WTC11 (cell line): ENCODE measurements around the gene PIGU. TPM values are rescaled to one million over a fixed set of nuclear protein-coding genes. Genes with fewer than 3 reads are reported as not detected.

Experiments used
- ATAC-seq: fragments of 200-7000 bp; cut with Tn5 transposase; 2 replicates; pipeline ENCODE4 v1.10.0; 2021; ENCODE audit warnings: mild to moderate bottlenecking, moderate library complexity
- CTCF ChIA-PET: fragments of 300-600 bp; sonication (Branson Sonifier 250); formaldehyde crosslinking; loops from one replicate; lab custom pipeline; 2021; ENCODE audit warnings: antibody characterized with exemption; lab: Charles Lee
- POLR2A ChIA-PET: fragments of 350-600 bp; sonication (Branson Sonifier 250); formaldehyde crosslinking; loops from one replicate; lab custom pipeline; 2021; ENCODE audit warnings: antibody characterized with exemption; lab: Charles Lee
- DNase-seq: peaks from one replicate; pipeline ENCODE4 v3.0.0; 2021; ENCODE audit warnings: low spot score
- H3K27ac Mint-ChIP-seq: 2 replicates; pipeline ENCODE4 v1.8.0; 2021; ENCODE audit warnings: mixed read lengths
- H3K27me3 Mint-ChIP-seq: 2 replicates; pipeline ENCODE4 v1.8.0; 2021; ENCODE audit warnings: low read depth, mild to moderate bottlenecking, moderate library complexity, mixed read lengths
- H3K36me3 Mint-ChIP-seq: 2 replicates; pipeline ENCODE4 v1.8.0; 2021; ENCODE audit warnings: mixed read lengths
- H3K4me1 Mint-ChIP-seq: 2 replicates; pipeline ENCODE4 v1.8.0; 2022; ENCODE audit warnings: mixed read lengths
- H3K4me3 Mint-ChIP-seq: 2 replicates; pipeline ENCODE4 v1.8.0; 2021; ENCODE audit warnings: mild to moderate bottlenecking, moderate library complexity, mixed read lengths
- H3K9me3 Mint-ChIP-seq: 2 replicates; pipeline ENCODE4 v1.8.0; 2021; ENCODE audit warnings: mixed read lengths
- AR ChIP-seq: fragments of 250-450 bp; sonication (Bioruptor Pico); IDR thresholded peaks from 2 replicates; pipeline ENCODE4 v1.9.0; 2021; ENCODE audit warnings: mild to moderate bottlenecking
- ATF3 ChIP-seq: sonication (generic); formaldehyde crosslinking; conservative IDR thresholded peaks from 2 replicates; pipeline ENCODE4 v1.8.1; 2022; ENCODE audit warnings: mild to moderate bottlenecking, missing genetic modification reagents
- CBFB ChIP-seq: sonication (generic); formaldehyde crosslinking; IDR thresholded peaks from 2 replicates; pipeline ENCODE4 v1.8.1; 2022; ENCODE audit warnings: mild to moderate bottlenecking, low read depth, missing genetic modification reagents
- E2F1 ChIP-seq: sonication (generic); formaldehyde crosslinking; IDR thresholded peaks from 2 replicates; pipeline ENCODE4 v1.8.0; 2022; ENCODE audit warnings: mild to moderate bottlenecking, missing genetic modification reagents
- EMX1 ChIP-seq: fragments of 250-450 bp; sonication (Bioruptor Pico); IDR thresholded peaks from 2 replicates; pipeline ENCODE4 v1.8.0; 2021; ENCODE audit warnings: mild to moderate bottlenecking
- ERG ChIP-seq: fragments of 250-450 bp; sonication (Bioruptor Pico); IDR thresholded peaks from 2 replicates; pipeline ENCODE4 v1.8.0; 2021; ENCODE audit warnings: mild to moderate bottlenecking
- ETV6 ChIP-seq: sonication (generic); formaldehyde crosslinking; IDR thresholded peaks from 2 replicates; pipeline ENCODE4 v1.8.1; 2022; ENCODE audit warnings: mild to moderate bottlenecking, missing genetic modification reagents
- FOXJ3 ChIP-seq: sonication (generic); formaldehyde crosslinking; IDR thresholded peaks from 2 replicates; pipeline ENCODE4 v1.9.0; 2021; ENCODE audit warnings: missing genetic modification reagents, mild to moderate bottlenecking, borderline replicate concordance
- FOXK1 ChIP-seq: sonication (generic); formaldehyde crosslinking; IDR thresholded peaks from 2 replicates; pipeline ENCODE4 v1.8.0; 2022; ENCODE audit warnings: mild to moderate bottlenecking, moderate library complexity, missing genetic modification reagents
- FOXP4 ChIP-seq: sonication (generic); formaldehyde crosslinking; IDR thresholded peaks from 2 replicates; pipeline ENCODE4 v1.8.0; 2022; ENCODE audit warnings: mild to moderate bottlenecking, missing genetic modification reagents
- GRHL2 ChIP-seq: fragments of 250-450 bp; sonication (Bioruptor Pico); IDR thresholded peaks from 2 replicates; pipeline ENCODE4 v1.8.0; 2022; ENCODE audit warnings: mild to moderate bottlenecking, moderate library complexity; ENCODE audit not compliant: insufficient replicate concordance, severe bottlenecking
- NFE2L1 ChIP-seq: sonication (generic); formaldehyde crosslinking; IDR thresholded peaks from 2 replicates; pipeline ENCODE4 v1.8.1; 2023; ENCODE audit warnings: missing genetic modification reagents
- NFYB ChIP-seq: sonication (generic); formaldehyde crosslinking; conservative IDR thresholded peaks from 2 replicates; pipeline ENCODE4 v1.8.0; 2022; ENCODE audit warnings: low read depth, missing genetic modification reagents
- ZNF281 ChIP-seq: sonication (generic); formaldehyde crosslinking; IDR thresholded peaks from 2 replicates; pipeline ENCODE4 v1.8.0; 2023; ENCODE audit warnings: mild to moderate bottlenecking, missing genetic modification reagents
- ZNF317 ChIP-seq: sonication (generic); formaldehyde crosslinking; IDR thresholded peaks from 2 replicates; pipeline ENCODE4 v1.8.1; 2023; ENCODE audit warnings: low read depth, mild to moderate bottlenecking, moderate library complexity, missing genetic modification reagents, borderline replicate concordance
- ZNF532 ChIP-seq: fragments of 250-450 bp; sonication (Bioruptor Pico); IDR thresholded peaks from 2 replicates; pipeline ENCODE4 v1.9.0; 2021; ENCODE audit warnings: mild to moderate bottlenecking, borderline replicate concordance
- total RNA-seq: library from RNA; stranded (reverse); gene quantifications from 3 replicates; pipeline ENCODE4 v1.2.3, GENCODE V29; 2021

Gene PIGU
- total RNA-seq, 1 experiment from 2014 or later = 24.8 TPM

- POLR2A ChIA-PET = interaction anchor here (0.8 kb wide), 1 partner anchor 149 kb away, joined by 3 read pairs; no protein-coding TSS in a partner anchor
- no peaks in the 10 kb centered on the region for H3K36me3 Mint-ChIP-seq
- no peak overlapping the region for H3K27ac Mint-ChIP-seq
- H3K27me3 Mint-ChIP-seq = peaks cover 43% of the 10 kb centered on the region
- DNase-seq (no peak), ATAC-seq (no peak)
- no peaks in the 10 kb centered on the region for H3K9me3 Mint-ChIP-seq
- peak overlapping the region; percentile 77 for H3K4me3 Mint-ChIP-seq
- CTCF ChIA-PET = interaction anchor here (0.8 to 3.9 kb wide), 6 partner anchors 16 to 520 kb away, joined by 3 to 17 read pairs (median 4); no protein-coding TSS in a partner anchor
- peaks cover 10% of the 10 kb centered on the region for H3K4me1 Mint-ChIP-seq
- TF ChIP-seq NFYB (CRISPR knock-in tag) (no peak), FOXK1 (no peak), ATF3 (no peak), CBFB (CRISPR knock-in tag) (no peak), FOXJ3 (CRISPR knock-in tag) (no peak), E2F1 (CRISPR knock-in tag) (no peak), FOXP4 (no peak), ZNF317 (no peak), ZNF532 (no peak)
Measured at GRCh38 chr20:34710861-34711574, 34.1 kb upstream of the PIGU start.

- no peak for DNase-seq
- H3K4me1 Mint-ChIP-seq = peaks cover 12% of the 10 kb centered on the region
- H3K27me3 Mint-ChIP-seq = peaks cover 45% of the 10 kb centered on the region
- no peak overlapping the region for H3K27ac Mint-ChIP-seq
- ChIA-PET CTCF (interaction anchor here (0.6 to 7.0 kb wide), 7 partner anchors 16 to 520 kb away, joined by 3 to 50 read pairs (median 3); no protein-coding TSS in a partner anchor), POLR2A (no interaction called here)
- no peak for ATAC-seq
- H3K36me3 Mint-ChIP-seq = no peaks in the 10 kb centered on the region
- H3K4me3 Mint-ChIP-seq = peak overlapping the region; percentile 77
- TF ChIP-seq AR (CRISPR knock-in tag) (no peak), GRHL2 (CRISPR knock-in tag) (no peak), NFE2L1 (CRISPR knock-in tag) (no peak), EMX1 (no peak), ETV6 (CRISPR knock-in tag) (no peak), ERG (CRISPR knock-in tag) (no peak), ZNF281 (no peak)
- H3K9me3 Mint-ChIP-seq = no peaks in the 10 kb centered on the region
Measured at GRCh38 chr20:34710568-34710839, 33.6 kb upstream of the PIGU start.
